Measurements from ENCODE around the gene SMAD3. TPM values are rescaled to one million over a fixed set of nuclear protein-coding genes. Genes with fewer than 3 reads are reported as not detected.

Gene SMAD3
- total and polyA plus RNA-seq, 2 of the 8 experiments (the other 6 are each of a cell fraction or from before 2014, with no cell fraction given): 10.1 to 12.4 TPM

GRCh38 chr15:67175643-67176071, 110.3 kb downstream of the SMAD3 start (continued):
- TF ChIP-seq NANOG (IDR thresholded peaks at IDR 0.05; ENCODE audit: insufficient read depth, low read depth, low read length, poor library complexity, severe bottlenecking) (no peak), FOSL1 (IDR thresholded peaks at IDR 0.05; ENCODE audit: insufficient read depth, low read depth, low read length) (no peak), RBBP5 (IDR thresholded peaks at IDR 0.05; ENCODE audit: borderline replicate concordance, low read depth, low read length) (no peak), EGR1 (IDR thresholded peaks at IDR 0.05; ENCODE audit: borderline replicate concordance, low read depth, low read length) (no peak), RNF2 (IDR thresholded peaks at IDR 0.05; ENCODE audit: borderline replicate concordance, low read depth, low read length, missing control alignments, poor library complexity, severe bottlenecking) (no peak), PHF8 (conservative IDR thresholded peaks at IDR 0.05; ENCODE audit: low read depth, low read length) (no peak)

Data from H1 (cell line).